SKM-1 (cell line): Measurements from ENCODE around the gene NPHS1.
"Not testable (repeated sequence)": the region's sequence is repeated elsewhere in the genome, so short reads cannot be mapped to it uniquely, and the experiment has no call there.

Experiments
- DNase-seq: peaks from one replicate; lab custom pipeline; 2025; ENCODE audit not compliant: unreplicated experiment; lab: John Stamatoyannopoulos, UW

The NPHS1 gene

GRCh38 chr19:35852029-35852780 is at the start of gene NPHS1:
Gene NPHS1, minus strand, starts transcription at chr19:35852504. Its CDS starts 667 bp downstream, at chr19:35851837.
- no peak for DNase-seq

DNA sequence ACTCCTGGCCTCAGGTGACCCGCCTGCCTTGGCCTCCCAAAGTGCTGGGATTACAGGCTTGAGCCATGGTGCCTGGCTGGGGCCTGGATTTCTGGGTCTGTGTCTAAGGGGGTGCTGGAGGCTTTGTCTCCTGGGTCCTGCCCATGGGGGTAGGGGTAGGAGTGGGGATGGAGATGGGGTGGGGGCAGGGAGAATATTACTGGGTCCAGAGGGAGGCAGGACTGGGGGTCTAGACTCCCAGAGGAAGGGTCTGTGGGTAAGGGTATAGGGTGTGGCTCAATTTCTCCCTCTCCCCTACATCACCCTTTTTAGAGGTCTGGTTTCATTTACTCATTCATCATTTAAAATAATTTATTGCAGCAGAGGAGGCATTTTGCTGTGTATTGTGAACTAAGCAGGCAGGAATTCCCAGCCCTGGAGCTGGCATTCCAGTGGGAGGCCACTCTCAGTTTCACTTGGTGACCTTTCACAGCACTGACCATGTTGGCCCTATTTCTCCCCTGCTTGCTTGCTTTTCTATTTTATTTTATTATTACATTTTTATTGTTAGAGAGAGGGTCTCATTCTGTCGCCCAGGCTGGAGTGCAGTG is 48.8 kb upstream of the NPHS1 start:
- no peak for DNase-seq

- peak; percentile 54 for DNase-seq
Observed at GRCh38 chr19:35899547-35900214, 47.4 kb upstream of the NPHS1 start.

- no peak for DNase-seq
Observed at GRCh38 chr19:35898499-35898809, 46.1 kb upstream of the NPHS1 start.

DNA sequence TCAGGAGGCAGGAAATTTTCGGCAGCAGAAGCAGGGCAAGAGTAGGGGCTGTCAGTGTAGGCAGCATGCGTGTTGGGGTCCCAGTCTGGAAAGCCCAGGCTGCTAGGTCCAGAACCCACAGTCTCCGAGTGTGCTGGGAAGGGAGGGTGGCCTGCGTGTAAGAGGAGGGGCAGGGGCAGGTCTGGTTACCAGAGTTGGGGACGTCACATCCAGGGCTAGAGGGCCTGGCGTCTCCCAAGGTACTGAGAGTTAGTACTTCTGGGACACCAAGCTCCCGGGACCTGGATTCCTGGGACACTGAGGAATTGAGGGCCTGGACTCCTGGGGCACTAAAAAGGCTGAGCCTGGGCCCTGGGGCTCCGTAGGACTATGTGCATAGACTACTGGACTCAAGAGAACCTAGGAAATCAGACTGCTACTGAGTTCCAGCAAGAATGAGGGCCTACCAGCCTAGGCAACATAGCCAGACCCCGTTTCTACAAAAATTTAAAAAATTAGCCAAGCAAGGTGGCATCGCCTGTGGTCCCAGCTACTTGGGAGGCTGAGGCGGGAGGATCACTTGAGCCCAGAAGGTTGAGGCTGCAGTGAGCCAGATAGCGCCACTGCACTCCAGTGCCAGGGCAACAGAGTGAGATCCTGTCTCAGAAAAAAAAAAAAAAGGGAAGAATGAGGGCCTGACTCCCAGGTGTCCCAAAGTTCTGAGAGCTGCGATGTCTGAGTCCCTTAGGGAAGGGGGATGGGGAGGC is 45.6 kb upstream of the NPHS1 start:
- DNase-seq, result no peak

GRCh38 chr19:35896643-35897040 is 44.3 kb upstream of the NPHS1 start:
- DNase-seq, result no peak

GRCh38 chr19:35895911-35896642 is 43.8 kb upstream of the NPHS1 start:
- DNase-seq, result no peak

DNA sequence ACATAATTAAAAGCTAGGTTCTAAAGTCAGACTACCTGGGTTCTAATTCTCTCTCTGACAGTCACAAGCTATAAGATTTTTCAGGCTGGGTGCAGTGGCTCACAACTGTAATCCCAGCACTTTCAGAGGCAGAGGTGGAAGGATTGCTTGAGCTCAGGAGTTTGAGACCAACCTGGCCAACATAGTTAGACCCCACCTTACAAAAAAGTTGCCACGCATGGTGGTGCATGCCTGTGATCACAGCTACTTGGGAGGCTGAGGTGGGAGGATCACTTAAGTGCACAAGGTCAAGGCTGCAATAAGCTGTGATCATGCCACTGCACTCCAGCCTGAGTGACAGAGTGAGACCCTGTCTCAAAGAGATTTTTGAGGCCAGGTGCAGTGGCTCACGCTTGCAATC is 42.0 kb upstream of the NPHS1 start:
- no peak for DNase-seq

GRCh38 chr19:35891819-35892218 is 39.5 kb upstream of the NPHS1 start:
- not testable (repeated sequence) for DNase-seq

DNA sequence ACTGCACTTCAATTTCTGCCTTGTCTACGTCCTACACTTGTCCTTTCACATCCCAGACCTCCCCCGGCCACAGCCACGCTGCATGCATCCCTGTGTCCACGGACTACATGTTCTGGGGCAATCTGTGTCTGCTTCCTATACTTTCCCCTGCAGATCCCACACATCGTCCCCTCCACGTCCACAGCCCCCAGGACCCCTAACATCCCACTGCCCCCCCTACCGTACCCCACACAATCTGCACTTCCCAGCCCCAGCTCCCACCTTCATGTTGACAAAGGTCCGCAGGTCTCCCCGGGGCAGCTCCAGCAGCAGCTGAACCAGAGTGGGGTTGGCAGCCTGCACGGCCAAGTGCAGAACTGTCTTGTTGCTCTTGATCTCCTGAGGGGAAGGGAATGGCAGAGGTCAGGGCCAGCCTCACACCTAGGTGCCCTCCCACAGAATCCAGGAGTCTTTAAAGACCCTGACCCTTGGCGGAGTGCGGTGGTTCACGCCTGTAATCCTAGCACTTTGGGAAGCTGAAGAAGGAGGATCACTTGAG is 37.9 kb upstream of the NPHS1 start:
- DNase-seq, result no peak

DNA sequence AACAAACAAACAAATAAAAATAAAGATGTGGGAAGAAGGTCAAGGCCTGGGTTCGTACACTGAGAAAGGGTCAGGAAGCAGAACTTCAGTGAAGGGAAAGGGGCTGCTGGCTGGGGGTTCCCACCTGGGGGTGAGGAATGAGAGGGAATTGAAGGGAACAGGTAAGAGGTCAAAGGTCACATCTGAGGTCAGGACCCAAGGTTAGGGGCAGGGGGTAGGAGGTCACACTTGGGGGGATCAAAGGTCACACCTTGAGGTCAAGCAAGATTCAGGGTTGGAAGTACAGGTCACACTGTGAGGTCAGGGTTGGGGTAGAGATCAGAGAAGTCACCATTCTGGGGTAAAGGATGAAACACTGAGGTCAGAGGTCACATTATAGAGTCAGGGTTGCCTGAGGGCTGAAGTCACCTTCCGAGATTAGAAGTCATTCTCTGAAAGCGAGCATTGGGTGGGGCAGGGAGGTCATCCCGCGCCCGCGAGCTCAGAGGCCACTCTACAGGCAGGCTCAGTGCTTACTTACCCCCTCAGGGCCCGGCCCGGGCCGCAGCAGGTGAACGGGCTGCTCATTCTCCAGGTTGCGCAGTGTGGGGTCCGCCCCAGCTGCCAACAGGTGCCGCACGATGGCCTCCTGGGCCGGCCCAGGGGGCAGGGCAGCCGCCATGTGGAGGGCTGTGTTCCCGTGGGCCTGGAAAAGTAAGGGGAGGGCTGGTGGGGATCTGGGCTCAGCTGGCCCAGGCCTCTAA is 37.2 kb upstream of the NPHS1 start:
- no peak for DNase-seq

GRCh38 chr19:35888398-35888797 is 36.1 kb upstream of the NPHS1 start:
- no peak for DNase-seq

GRCh38 chr19:35887197-35887596 is 34.9 kb upstream of the NPHS1 start:
- no peak for DNase-seq

DNA sequence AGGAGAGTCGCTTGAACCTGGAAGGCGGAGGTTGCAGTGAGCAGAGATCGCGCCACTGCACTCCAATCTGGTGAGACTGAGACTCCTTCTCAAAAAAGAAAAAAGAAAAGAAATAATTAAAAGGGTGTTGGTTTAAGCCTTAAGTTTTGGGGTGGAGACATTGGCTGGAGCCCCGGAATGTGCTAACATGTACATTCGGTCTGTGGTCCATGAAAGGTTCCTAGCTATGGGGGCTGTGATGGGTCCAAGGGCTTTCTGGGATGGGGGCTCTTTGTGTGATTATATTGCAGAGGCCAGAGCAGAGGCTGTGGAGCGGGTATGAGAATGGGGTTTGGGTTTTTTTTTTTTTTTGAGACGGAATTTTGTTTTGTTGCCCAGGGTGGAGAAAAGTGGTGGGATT is 33.6 kb upstream of the NPHS1 start:
- DNase-seq, result no peak

GRCh38 chr19:35885225-35885738 is 33.0 kb upstream of the NPHS1 start:
- DNase-seq, result no peak

- DNase-seq, result no peak
Observed at GRCh38 chr19:35883882-35884281, 31.6 kb upstream of the NPHS1 start.

DNA sequence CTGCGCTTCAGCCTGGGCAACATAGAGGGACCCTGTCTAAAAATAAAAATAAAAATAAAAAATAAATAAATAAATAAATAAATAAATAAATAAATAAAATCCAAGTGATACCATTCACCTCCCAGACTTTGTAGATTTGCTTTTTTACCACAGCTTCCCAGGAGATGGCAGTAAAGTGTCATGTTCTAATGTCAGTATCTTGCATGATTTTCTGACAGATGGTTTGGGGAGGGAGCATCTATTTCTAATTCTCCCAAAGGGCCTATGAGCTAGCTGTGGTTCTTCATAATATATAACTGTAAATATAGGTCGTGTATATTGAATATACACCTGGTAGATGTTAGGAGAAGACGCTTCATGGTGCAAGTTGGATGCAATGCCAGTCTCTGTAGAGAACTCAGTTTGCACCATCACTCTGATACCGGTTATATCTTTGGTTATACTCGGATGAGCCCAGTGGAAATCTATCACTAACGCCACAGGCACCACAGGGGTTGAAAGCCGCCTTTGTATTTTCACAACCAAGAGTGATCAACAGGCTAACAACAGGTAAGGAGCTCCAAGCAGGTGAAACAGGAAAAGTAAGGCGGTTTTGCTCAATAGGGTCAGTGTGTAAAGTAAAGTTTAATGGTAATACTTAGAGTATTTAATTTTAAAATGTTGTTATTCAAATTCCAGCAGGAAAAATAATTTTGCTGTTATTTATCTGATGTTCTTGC is 30.0 kb upstream of the NPHS1 start:
- DNase-seq, result peak; percentile 21

DNA sequence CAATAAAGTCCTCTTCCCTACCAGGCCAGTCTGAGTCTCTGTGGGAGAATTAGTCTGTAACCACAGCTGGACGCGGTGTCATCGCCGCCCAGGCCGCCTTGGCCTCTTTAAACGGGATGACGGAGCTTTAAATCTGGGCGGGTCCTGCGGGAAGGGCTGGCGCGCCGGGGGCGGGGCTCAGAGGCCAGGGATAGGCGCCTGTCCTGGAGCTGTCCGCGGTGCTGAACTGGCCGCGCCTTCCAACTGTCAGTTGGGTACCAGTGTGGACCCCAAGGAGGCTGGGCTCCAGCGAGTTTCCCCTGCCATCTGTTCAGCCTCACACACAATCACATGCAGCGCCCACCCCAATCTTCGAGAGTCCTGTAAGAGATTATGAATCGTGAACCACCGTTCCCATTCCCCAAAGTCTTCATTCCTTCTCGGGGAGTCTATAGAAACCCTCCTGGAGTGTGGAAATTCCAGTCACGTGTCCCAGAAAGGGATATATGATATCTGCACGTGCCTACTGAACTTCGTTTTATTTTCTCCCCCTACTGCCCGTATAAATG is 27.5 kb upstream of the NPHS1 start:
- DNase-seq, result peak; percentile 10

GRCh38 chr19:35879068-35879467 is 26.8 kb upstream of the NPHS1 start:
- DNase-seq, result no peak
